ENCODE data around the gene DNAI2. TPM values are rescaled to one million over a fixed set of nuclear protein-coding genes. Genes with fewer than 3 reads are reported as not detected.
A peak's percentile ranks its signal among the peaks of the same experiment; 100 is the strongest.
"Not testable (repeated sequence)": the region's sequence is repeated elsewhere in the genome, so short reads cannot be mapped to it uniquely, and the experiment has no call there.

The DNAI2 gene
- total RNA-seq, 1 donor from 2014 or later, result not detected

- no peak for ATAC-seq
Observed at GRCh38 chr17:74245145-74245831, 28.7 kb upstream of the DNAI2 start.

GRCh38 chr17:74245871-74246270 is 28.2 kb upstream of the DNAI2 start:
- ATAC-seq, result no peak

GRCh38 chr17:74249590-74250270 is 24.3 kb upstream of the DNAI2 start:
- no peak for ATAC-seq

GRCh38 chr17:74250324-74250995 is 23.6 kb upstream of the DNAI2 start:
- no peak for ATAC-seq

DNA sequence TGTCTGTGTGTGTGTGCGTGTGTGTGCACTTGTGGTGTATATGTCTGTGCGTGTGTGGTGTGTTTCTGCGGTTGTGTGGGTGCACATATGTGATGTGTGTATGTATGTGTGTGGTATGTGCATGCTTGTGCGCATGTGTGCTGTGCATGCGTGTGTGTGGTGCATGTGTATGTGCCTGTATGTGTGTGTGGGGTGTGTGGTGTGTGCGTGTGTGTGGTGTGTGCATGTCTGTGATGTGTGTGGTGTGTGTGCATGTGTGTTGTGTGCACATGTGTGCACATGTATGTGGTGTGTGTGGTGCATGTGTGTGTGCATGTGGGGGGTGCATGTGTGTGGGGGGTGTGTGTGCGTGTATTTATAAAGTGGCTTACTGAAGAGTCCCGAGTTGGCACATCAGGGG is 23.0 kb upstream of the DNAI2 start:
- no peak for ATAC-seq

DNA sequence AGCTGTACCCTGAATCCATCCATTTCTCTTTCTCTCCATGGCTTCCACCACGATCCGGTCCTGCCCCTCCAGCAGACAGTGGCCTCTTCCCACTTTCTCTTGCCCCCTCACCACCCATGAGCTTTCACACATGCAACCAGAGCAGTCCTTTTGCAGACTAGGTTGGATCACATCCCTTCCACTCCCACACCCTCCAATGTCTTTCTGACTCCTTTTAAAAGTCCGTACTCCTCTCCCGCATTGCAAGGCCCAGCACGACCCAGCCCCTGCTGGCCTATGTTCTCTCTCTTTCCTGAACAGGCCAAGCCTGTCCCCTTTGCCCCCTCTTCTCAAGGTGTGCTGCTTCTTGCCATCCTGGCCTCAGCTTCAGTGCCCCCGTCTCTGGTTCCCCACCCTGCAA is 22.5 kb upstream of the DNAI2 start:
- no peak for ATAC-seq

DNA sequence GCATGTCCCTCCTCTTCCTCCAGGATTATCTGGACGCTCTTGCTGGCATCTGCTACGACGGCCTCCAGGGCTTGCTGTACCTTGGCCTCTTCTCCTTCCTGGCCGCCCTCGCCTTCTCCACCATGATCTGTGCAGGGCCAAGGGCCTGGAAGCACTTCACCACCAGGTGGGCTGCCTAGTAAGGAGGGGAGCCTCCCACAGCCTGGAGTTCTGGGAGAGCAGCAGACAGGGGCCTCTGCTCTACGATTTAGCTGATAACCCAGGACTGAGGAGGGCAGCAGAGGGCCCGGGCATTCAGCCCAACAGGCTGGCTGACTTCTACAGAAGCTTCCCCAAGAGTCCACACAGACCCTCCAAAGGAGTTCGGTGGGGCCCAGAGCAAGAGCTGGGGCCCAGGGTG is 21.8 kb upstream of the DNAI2 start:
- no peak for ATAC-seq

- ATAC-seq, result no peak
Observed at GRCh38 chr17:74253036-74253435, 21.0 kb upstream of the DNAI2 start.

DNA sequence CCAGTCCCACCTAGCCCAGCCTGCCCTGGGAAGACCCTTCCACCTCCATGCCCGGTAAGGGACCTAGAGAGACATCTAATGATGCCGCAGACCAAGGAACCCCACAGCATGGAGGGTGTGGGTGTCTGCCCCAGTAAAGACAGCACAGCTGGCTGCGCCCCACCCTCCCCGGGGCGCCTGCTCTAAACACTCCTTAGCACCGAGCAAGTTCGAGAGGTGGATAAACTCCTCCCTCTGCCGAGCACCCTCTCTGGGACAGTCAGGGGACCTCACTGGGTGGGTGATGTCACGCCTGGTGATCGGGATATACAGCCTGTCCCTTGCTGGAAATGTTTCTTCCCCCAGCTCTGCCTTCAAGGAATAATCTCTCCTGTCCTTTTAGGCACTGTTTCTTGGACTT is 16.7 kb upstream of the DNAI2 start:
- no peak for ATAC-seq

- ATAC-seq, result peak; percentile 54
Observed at GRCh38 chr17:74259667-74260524, 14.1 kb upstream of the DNAI2 start.

- no peak for ATAC-seq
Observed at GRCh38 chr17:74260525-74260850, 13.5 kb upstream of the DNAI2 start.

DNA sequence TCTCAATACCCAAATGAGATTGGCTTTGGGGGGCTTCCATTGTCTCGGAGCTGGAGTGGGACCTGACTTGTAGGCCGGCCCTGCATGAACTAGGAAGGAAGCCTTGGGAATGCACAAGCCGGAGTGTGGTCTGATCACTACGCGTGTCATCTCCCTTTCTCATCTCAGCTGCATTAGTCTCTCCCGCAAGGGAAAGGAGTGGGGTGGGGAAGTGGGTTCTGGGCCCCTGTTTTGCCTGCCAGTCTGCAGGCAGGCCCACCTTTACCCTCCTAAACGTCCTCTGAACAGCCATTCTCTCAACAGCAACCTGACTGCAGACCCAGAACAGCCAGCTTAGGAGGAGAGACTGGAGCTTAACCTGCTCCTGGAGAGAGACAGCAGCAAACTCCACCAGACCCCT is 11.4 kb upstream of the DNAI2 start:
- no peak for ATAC-seq

GRCh38 chr17:74267054-74267453 is 7.0 kb upstream of the DNAI2 start:
- ATAC-seq, result not testable (repeated sequence)

DNA sequence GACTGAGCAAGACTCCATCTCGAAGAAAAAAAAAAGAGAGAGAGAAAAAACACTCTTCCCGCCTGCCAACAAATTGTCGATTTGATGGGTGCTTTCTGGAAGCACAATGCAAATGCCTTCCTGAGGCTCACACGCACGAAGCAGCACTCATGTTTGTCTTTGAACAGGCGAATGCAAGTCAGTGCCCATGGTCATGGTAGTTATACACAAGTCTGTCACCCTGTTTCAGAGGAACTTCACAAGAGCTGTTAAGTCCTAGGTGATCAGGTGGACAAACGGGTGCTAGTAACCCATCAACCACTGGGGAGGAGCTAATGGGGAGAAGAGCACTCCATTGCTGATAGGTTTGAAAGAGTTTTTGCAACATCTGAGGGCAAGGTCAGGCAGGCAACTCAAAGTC is 6.5 kb upstream of the DNAI2 start:
- ATAC-seq, result no peak

DNA sequence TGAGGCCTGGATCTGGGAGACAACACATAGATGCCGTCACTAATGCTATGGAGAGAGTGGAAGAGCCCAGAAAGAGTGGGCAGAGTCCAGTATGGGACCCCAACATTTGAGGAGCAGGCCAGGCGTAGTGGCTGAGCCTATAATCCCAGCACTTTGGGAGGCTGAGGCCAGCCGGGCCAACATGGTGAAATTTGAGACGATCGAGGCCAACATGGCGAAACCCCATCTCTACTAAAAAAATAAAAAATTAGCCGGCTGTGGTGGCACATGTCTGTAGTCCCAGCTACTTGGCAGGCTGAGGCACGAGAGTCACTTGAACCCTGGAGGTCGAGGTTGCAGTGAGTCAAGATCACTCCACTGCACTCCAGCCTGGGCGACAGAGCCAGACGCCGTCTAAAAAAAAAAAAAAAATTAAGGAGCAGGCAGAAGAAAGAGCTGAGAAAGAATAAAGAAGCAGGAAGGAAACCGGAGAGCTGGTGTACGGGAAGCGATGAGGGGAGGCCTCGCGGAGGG is 6.0 kb upstream of the DNAI2 start:
- no peak for ATAC-seq

GRCh38 chr17:74268558-74268957 is 5.5 kb upstream of the DNAI2 start:
- ATAC-seq, result no peak

- ATAC-seq, result no peak
Observed at GRCh38 chr17:74270333-74270732, 3.7 kb upstream of the DNAI2 start.

GRCh38 chr17:74271281-74271680 is 2.8 kb upstream of the DNAI2 start:
- no peak for ATAC-seq

DNA sequence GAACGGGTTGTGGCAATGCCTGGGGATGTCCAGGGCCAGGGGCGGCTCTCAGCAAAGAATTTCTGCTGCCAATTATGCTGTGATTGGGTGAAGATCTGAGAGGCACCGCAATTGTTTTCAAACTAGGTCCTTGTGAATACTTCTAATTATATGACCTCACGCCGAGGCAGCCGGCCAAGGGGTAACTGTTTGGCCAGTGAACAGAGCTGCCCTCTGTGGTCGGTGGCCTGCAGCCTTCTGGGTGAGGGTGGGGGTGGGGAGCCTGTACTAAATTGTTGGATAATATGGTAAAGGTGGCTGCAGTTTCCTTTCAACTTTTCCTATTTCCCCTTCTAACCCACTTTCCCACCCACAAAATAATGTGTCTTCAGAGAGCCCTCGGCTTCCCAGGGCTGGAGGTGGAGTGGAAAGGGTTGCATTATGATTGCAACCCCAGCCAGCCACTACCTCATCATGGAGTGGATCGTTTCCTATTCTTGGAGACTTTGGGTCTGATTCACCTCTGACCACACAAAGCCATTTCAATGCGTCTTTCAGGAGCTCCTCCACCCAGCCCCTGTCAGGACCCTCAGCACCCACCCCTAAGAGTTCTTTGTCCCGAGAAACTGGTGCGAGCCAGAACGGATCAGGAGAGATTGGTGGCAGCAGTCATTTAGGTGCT is 2.0 kb upstream of the DNAI2 start:
- no peak for ATAC-seq

DNA sequence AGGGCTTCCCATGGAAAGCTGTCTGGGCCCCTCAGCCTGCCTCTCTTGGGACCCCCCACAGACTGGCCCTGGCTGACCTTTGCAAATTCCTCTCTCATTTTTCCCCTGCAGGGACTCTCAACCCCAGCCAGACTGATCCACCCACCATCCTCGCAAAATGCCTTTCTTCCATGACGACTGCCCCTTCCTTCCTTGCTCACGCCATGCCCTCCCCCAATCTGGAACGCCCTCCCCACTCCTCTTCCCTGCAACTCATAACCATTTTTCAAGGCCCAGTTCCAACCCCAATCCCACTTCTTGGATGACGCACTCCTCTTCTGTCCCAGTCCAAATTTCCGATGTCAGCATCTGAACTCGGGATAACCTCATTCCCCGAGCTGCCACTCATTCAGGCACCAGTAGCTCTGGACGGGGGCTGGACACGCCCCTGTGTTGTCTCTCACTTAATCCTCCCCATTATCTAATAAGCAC is 1.3 kb upstream of the DNAI2 start:
- ATAC-seq, result no peak

- no peak for ATAC-seq
Observed at GRCh38 chr17:74274709-74275340, 791 bp downstream of the DNAI2 start.

DNA sequence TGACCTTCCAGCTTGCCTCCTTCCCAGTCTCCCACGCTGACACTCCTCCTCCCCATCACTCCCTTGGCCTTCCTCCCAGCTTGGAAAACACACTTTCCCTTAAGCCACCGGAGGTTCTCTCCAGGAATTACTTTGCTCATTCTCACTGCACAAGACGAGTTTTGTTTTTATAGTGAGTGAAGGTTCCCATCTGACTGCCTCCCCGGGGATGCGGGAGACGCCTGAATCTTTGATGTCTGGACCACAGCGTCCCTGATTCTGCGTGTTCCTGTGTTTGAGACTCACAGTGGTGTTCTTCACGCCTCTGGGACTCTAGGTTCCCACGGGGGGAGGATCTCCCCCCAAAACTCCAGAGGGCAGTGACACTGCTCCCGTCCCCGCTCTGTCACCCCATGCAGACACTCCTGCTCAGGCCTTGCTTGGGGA is 2.0 kb downstream of the DNAI2 start:
- ATAC-seq, result no peak

All from esophagus mucosa (tissue), 1 donor.